Activated B cell treated with CpG ODN at 0.5 μM for 24 hours (primary cell): ENCODE measurements around the gene CCDC188. TPM values are rescaled to one million over a fixed set of nuclear protein-coding genes. Genes with fewer than 3 reads are reported as not detected.

Experiments
- ATAC-seq: fragments of 200-7000 bp; cut with Tn5 transposase; one replicate; pipeline ENCODE4 v1.10.0; 2021; ENCODE audit warnings: low read depth, mild to moderate bottlenecking, moderate library complexity
- CTCF ChIA-PET: fragments of 350-600 bp; sonication (Branson Sonifier 250); formaldehyde crosslinking; loops from one replicate; lab custom pipeline; 2021; ENCODE audit warnings: antibody characterized with exemption; lab: Charles Lee
- POLR2A ChIA-PET: fragments of 350-600 bp; sonication (Branson Sonifier 250); formaldehyde crosslinking; loops from one replicate; lab custom pipeline; 2021; ENCODE audit warnings: antibody characterized with exemption; lab: Charles Lee
- DNase-seq: peaks from one replicate; pipeline ENCODE4 v3.0.0; 2022
- H3K27ac Mint-ChIP-seq: one replicate; pipeline ENCODE4 v1.8.0; 2020; ENCODE audit warnings: mixed read lengths
- H3K27me3 Mint-ChIP-seq: one replicate; pipeline ENCODE4 v1.8.0; 2021; ENCODE audit warnings: mixed read lengths
- H3K36me3 Mint-ChIP-seq: one replicate; pipeline ENCODE4 v1.8.0; 2021; ENCODE audit warnings: low read depth, mixed read lengths
- H3K4me1 Mint-ChIP-seq: one replicate; pipeline ENCODE4 v1.8.0; 2021; ENCODE audit warnings: mixed read lengths
- H3K4me3 Mint-ChIP-seq: one replicate; pipeline ENCODE4 v1.8.0; 2020; ENCODE audit warnings: mild to moderate bottlenecking, mixed read lengths
- H3K9me3 Mint-ChIP-seq: one replicate; pipeline ENCODE4 v1.8.0; 2020; ENCODE audit warnings: mixed read lengths
- CTCF ChIP-seq: fragments of 200-600 bp; IDR thresholded peaks from one replicate; pipeline ENCODE4 v1.8.0; 2022; ENCODE audit warnings: antibody characterized with exemption, mild to moderate bottlenecking
- intact Hi-C: fragments of 100-400 bp; cut with micrococcal nuclease; formaldehyde crosslinking; loops from one replicate; pipeline ENCODE4 v1.15.1; 2024
- total RNA-seq: library from RNA; stranded (reverse); gene quantifications from 2 replicates; pipeline ENCODE4 v1.2.3, GENCODE V29; 2022

CCDC188 gene
- total RNA-seq, 1 donor from 2014 or later, result not detected

GRCh38 chr22:20141186-20142077, 9.4 kb downstream of the CCDC188 start:
- ChIA-PET POLR2A (no interaction called here), CTCF (no interaction called here)
- Mint-ChIP-seq H3K27me3 (no peaks in the 10 kb centered on the region), H3K4me1 (peaks cover 11% of the 10 kb centered on the region), H3K4me3 (no peak overlapping the region), H3K36me3 (peaks cover 12% of the 10 kb centered on the region), H3K9me3 (no peaks in the 10 kb centered on the region), H3K27ac (no peak overlapping the region)
- TF ChIP-seq CTCF, result no peak
- intact Hi-C loops, result no loop called here
- DNase-seq (no peak), ATAC-seq (no peak)

GRCh38 chr22:20140521-20140964, 10.3 kb downstream of the CCDC188 start:
- ATAC-seq, result no peak
- CTCF ChIA-PET, result no interaction called here
- Mint-ChIP-seq H3K36me3 (peaks cover 12% of the 10 kb centered on the region), H3K4me1 (peaks cover 14% of the 10 kb centered on the region), H3K27me3 (no peaks in the 10 kb centered on the region), H3K9me3 (no peaks in the 10 kb centered on the region), H3K27ac (no peak overlapping the region), H3K4me3 (no peak overlapping the region)
- intact Hi-C loops, result no loop called here
- no peak for DNase-seq
- POLR2A ChIA-PET, result no interaction called here
- TF ChIP-seq CTCF, result no peak

GRCh38 chr22:20140107-20140445, 10.8 kb downstream of the CCDC188 start:
- TF ChIP-seq CTCF, result no peak
- H3K27ac Mint-ChIP-seq, result no peak overlapping the region
- CTCF ChIA-PET, result no interaction called here
- H3K9me3 Mint-ChIP-seq, result no peaks in the 10 kb centered on the region
- no peaks in the 10 kb centered on the region for H3K27me3 Mint-ChIP-seq
- ATAC-seq (no peak), DNase-seq (no peak)
- H3K36me3 Mint-ChIP-seq, result peaks cover 10% of the 10 kb centered on the region
- no peak overlapping the region for H3K4me3 Mint-ChIP-seq
- intact Hi-C loops, result no loop called here
- peaks cover 18% of the 10 kb centered on the region for H3K4me1 Mint-ChIP-seq
- POLR2A ChIA-PET, result no interaction called here

GRCh38 chr22:20139391-20140106, 11.3 kb downstream of the CCDC188 start:
- no peak overlapping the region for H3K27ac Mint-ChIP-seq
- no peak for TF ChIP-seq CTCF
- POLR2A ChIA-PET, result no interaction called here
- CTCF ChIA-PET, result no interaction called here
- H3K4me3 Mint-ChIP-seq, result no peak overlapping the region
- no peaks in the 10 kb centered on the region for H3K27me3 Mint-ChIP-seq
- peaks cover 10% of the 10 kb centered on the region for H3K36me3 Mint-ChIP-seq
- H3K9me3 Mint-ChIP-seq, result no peaks in the 10 kb centered on the region
- DNase-seq (no peak), ATAC-seq (no peak)
- intact Hi-C loops, result no loop called here
- peaks cover 22% of the 10 kb centered on the region for H3K4me1 Mint-ChIP-seq

- peaks cover 8% of the 10 kb centered on the region for H3K36me3 Mint-ChIP-seq
- ATAC-seq (no peak), DNase-seq (no peak)
- no peak for TF ChIP-seq CTCF
- intact Hi-C loops, result no loop called here
- no peaks in the 10 kb centered on the region for H3K9me3 Mint-ChIP-seq
- H3K4me3 Mint-ChIP-seq, result no peak overlapping the region
- H3K27me3 Mint-ChIP-seq, result no peaks in the 10 kb centered on the region
- peaks cover 27% of the 10 kb centered on the region for H3K4me1 Mint-ChIP-seq
- no peak overlapping the region for H3K27ac Mint-ChIP-seq
- POLR2A ChIA-PET, result no interaction called here
- CTCF ChIA-PET, result no interaction called here
These were observed 12.0 kb downstream of the CCDC188 start for GRCh38 chr22:20138868-20139267.
